Measurements from ENCODE around the gene VPS51. TPM values are rescaled to one million over a fixed set of nuclear protein-coding genes. Genes with fewer than 3 reads are reported as not detected.

Gene VPS51
- polyA plus RNA-seq, 1 donor from 2014 or later = 230 TPM

- H3K9ac ChIP-seq (ENCODE audit: low read length) = no peak overlapping the region
- H3K27ac ChIP-seq (ENCODE audit: low read length) = no peak overlapping the region
- H3K4me3 ChIP-seq (ENCODE audit: low read length) = no peak overlapping the region
- no peaks in the 10 kb centered on the region for H3K36me3 ChIP-seq (ENCODE audit: insufficient read depth, low read length)
- H2AFZ ChIP-seq (ENCODE audit: low read depth, low read length) = no peak overlapping the region
- no peak for TF ChIP-seq RAD21 (conservative IDR thresholded peaks at IDR 0.05)
- no peak for TF ChIP-seq MXI1 (conservative IDR thresholded peaks at IDR 0.05; ENCODE audit: poor library complexity, severe bottlenecking)
- TF ChIP-seq TAF1 (IDR thresholded peaks at IDR 0.05; ENCODE audit: low read depth) = no peak
- no peak for TF ChIP-seq EP300 (conservative IDR thresholded peaks at IDR 0.05; ENCODE audit: poor library complexity, severe bottlenecking)
- no peak for TF ChIP-seq EZH2 (IDR thresholded peaks at IDR 0.05; ENCODE audit: borderline replicate concordance, insufficient read depth, low read length, poor library complexity, severe bottlenecking)
- no peak for TF ChIP-seq POLR2AphosphoS5 (IDR thresholded peaks at IDR 0.05)
- no peak for TF ChIP-seq SMC3 (conservative IDR thresholded peaks at IDR 0.05; ENCODE audit: poor library complexity)
- no peak for TF ChIP-seq CTCF (IDR thresholded peaks at IDR 0.05; ENCODE audit: poor library complexity, severe bottlenecking)
- TF ChIP-seq, protein P1, sequence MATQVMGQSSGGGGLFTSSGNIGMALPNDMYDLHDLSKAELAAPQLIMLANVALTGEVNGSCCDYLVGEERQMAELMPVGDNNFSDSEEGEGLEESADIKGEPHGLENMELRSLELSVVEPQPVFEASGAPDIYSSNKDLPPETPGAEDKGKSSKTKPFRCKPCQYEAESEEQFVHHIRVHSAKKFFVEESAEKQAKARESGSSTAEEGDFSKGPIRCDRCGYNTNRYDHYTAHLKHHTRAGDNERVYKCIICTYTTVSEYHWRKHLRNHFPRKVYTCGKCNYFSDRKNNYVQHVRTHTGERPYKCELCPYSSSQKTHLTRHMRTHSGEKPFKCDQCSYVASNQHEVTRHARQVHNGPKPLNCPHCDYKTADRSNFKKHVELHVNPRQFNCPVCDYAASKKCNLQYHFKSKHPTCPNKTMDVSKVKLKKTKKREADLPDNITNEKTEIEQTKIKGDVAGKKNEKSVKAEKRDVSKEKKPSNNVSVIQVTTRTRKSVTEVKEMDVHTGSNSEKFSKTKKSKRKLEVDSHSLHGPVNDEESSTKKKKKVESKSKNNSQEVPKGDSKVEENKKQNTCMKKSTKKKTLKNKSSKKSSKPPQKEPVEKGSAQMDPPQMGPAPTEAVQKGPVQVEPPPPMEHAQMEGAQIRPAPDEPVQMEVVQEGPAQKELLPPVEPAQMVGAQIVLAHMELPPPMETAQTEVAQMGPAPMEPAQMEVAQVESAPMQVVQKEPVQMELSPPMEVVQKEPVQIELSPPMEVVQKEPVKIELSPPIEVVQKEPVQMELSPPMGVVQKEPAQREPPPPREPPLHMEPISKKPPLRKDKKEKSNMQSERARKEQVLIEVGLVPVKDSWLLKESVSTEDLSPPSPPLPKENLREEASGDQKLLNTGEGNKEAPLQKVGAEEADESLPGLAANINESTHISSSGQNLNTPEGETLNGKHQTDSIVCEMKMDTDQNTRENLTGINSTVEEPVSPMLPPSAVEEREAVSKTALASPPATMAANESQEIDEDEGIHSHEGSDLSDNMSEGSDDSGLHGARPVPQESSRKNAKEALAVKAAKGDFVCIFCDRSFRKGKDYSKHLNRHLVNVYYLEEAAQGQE (IDR thresholded peaks at IDR 0.05; ENCODE audit: borderline replicate concordance) = no peak
- H3K4me2 ChIP-seq (ENCODE audit: low read length) = no peak overlapping the region
- no peaks in the 10 kb centered on the region for H4K20me1 ChIP-seq (ENCODE audit: insufficient read depth)
- no peaks in the 10 kb centered on the region for H3K27me3 ChIP-seq (ENCODE audit: insufficient read depth, low read depth, low read length)
- H3K79me2 ChIP-seq (replicated peaks; ENCODE audit: insufficient read depth, low read length) = no peaks in the 10 kb centered on the region
- no peaks in the 10 kb centered on the region for H3F3A ChIP-seq (ENCODE audit: insufficient read depth, low read length, poor library complexity, severe bottlenecking)
- H3K9me2 ChIP-seq (ENCODE audit: insufficient read depth, low read length) = no peaks in the 10 kb centered on the region
- H3K9me3 ChIP-seq (ENCODE audit: low read length) = no peaks in the 10 kb centered on the region
These were observed 56.1 kb downstream of the VPS51 start for GRCh38 chr11:65152122-65152521.

- no peak for TF ChIP-seq SMC3 (conservative IDR thresholded peaks at IDR 0.05; ENCODE audit: poor library complexity)
- Histone ChIP-seq H3K4me2 (ENCODE audit: low read length) (no peak overlapping the region), H3K79me2 (replicated peaks; ENCODE audit: insufficient read depth, low read length) (no peaks in the 10 kb centered on the region), H3K9ac (ENCODE audit: low read length) (no peak overlapping the region), H3K27ac (ENCODE audit: low read length) (no peak overlapping the region), H4K20me1 (ENCODE audit: insufficient read depth) (no peaks in the 10 kb centered on the region), H3K9me3 (ENCODE audit: low read length) (no peaks in the 10 kb centered on the region), H3K4me3 (ENCODE audit: low read length) (no peak overlapping the region), H3F3A (ENCODE audit: insufficient read depth, low read length, poor library complexity, severe bottlenecking) (no peaks in the 10 kb centered on the region), H2AFZ (ENCODE audit: low read depth, low read length) (no peak overlapping the region), H3K9me2 (ENCODE audit: insufficient read depth, low read length) (no peaks in the 10 kb centered on the region), H3K36me3 (ENCODE audit: insufficient read depth, low read length) (no peaks in the 10 kb centered on the region), H3K27me3 (ENCODE audit: insufficient read depth, low read depth, low read length) (no peaks in the 10 kb centered on the region)
These were observed 60.2 kb downstream of the VPS51 start for GRCh38 chr11:65156256-65156655.

- Histone ChIP-seq H3K9me2 (ENCODE audit: insufficient read depth, low read length) (no peaks in the 10 kb centered on the region), H2AFZ (ENCODE audit: low read depth, low read length) (no peak overlapping the region), H3K9ac (ENCODE audit: low read length) (no peak overlapping the region), H3K79me2 (replicated peaks; ENCODE audit: insufficient read depth, low read length) (no peaks in the 10 kb centered on the region), H3F3A (ENCODE audit: insufficient read depth, low read length, poor library complexity, severe bottlenecking) (no peaks in the 10 kb centered on the region), H4K20me1 (ENCODE audit: insufficient read depth) (no peaks in the 10 kb centered on the region), H3K9me3 (ENCODE audit: low read length) (no peaks in the 10 kb centered on the region), H3K27me3 (ENCODE audit: insufficient read depth, low read depth, low read length) (no peaks in the 10 kb centered on the region), H3K36me3 (ENCODE audit: insufficient read depth, low read length) (no peaks in the 10 kb centered on the region), H3K4me3 (ENCODE audit: low read length) (no peak overlapping the region), H3K4me2 (ENCODE audit: low read length) (no peak overlapping the region), H3K27ac (ENCODE audit: low read length) (no peak overlapping the region)
- no peak for TF ChIP-seq CTCF (IDR thresholded peaks at IDR 0.05; ENCODE audit: poor library complexity, severe bottlenecking)
- TF ChIP-seq MXI1 (conservative IDR thresholded peaks at IDR 0.05; ENCODE audit: poor library complexity, severe bottlenecking) = no peak
- TF ChIP-seq POLR2AphosphoS5 (IDR thresholded peaks at IDR 0.05) = no peak
These were observed 60.9 kb downstream of the VPS51 start for GRCh38 chr11:65156926-65157325.

Measured in neural cell (in vitro differentiated cells).